ENCODE measurements around the gene LCN6.
A peak's percentile ranks its signal among the peaks of the same experiment; 100 is the strongest.

LCN6 gene

DNA sequence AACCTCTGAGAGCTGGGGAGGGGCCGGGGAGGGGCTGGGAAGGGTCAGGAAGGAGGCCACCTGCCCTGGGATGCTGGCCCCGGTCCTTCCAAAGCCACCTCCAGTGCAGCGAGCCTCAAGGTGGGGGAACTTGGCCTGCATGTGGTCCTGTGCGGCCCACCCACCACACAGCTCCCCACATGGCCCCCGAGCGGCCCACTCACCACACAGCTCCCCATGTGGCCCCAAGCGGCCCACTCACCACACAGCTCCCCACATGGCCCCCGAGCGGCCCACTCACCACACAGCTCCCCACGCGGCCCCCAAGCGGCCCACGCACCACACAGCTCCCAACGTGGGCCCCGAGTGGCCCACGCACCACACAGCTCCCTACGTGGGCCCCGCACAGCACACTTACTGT lies 3.6 kb downstream of the LCN6 start:
- DNase-seq (ENCODE audit: low read depth, low spot score) = no peak

DNA sequence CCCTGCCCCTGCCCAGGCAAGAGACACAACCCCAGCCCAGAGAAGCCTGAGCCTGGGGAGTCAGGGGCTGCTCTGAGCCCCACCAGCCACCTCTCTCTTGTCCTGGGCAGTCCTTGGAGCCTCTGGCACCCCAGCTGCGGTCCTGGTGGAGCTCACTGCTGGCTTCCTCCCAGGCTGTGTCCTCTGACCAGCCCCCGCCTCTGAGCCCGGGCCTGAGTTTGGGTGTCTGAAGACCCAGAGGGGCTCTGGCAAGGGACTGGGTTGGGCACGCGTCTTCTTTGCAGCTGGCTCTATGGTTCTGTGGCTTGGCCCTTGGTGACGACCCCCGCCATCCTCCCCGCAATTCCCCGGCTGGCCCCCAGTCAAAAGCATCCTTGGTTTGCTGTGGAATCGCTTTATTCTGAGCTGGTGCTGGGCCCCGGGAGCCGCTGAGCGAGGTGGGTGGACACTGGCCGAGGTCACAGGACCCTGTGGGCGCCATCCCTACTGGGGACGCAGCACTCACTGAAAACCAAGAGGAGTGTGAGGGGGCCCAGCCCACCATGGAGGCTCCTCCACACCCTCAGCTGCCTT lies 4.6 kb downstream of the LCN6 start:
- no peak for DNase-seq (ENCODE audit: low read depth, low spot score)

DNA sequence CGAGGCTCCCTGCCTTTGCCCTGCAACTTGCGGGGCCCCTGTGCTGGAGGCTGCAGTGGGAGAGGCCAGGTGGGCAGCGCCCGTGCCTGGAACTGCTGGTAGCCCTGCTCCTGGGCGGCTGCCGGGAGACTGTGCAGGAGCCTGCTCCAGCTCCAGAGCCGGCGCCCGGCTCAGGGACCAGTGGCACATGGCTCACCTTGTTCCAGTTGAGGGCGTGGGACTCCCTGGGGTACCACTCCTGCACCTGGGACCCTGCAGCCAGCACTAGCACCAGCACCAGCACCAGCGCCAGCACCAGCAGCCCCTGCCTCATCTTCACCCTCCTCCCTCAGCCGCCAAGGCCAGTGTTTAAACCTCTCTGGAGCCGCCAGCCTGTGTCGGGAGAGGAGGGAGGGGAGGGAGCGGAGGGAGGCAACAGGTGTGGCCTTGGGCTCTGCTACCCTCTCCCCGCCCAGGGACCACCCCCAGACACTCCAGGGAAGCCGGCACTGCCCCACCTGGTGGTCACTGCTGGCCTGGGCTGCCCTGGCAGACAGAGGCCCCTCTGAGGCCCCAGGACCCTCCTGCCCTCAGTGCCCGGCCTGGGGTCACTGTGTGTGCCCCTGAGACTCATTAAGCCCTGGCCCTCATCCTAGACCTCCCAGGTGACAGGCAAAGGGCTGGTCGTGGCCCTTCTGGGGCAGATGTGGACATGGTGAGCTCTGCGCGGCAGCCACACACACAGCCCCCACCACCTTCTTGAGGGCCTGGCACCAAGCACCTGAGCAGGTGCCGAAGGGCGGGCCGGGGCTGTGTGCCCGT lies 5.5 kb downstream of the LCN6 start, which contains the start of gene LCN10:
Gene LCN10, minus strand, starts transcription at position 350 of the 801 bp plus-strand sequence. Its CDS starts 37 bp downstream, at position 313.
- DNase-seq (ENCODE audit: low read depth, low spot score) = no peak

DNA sequence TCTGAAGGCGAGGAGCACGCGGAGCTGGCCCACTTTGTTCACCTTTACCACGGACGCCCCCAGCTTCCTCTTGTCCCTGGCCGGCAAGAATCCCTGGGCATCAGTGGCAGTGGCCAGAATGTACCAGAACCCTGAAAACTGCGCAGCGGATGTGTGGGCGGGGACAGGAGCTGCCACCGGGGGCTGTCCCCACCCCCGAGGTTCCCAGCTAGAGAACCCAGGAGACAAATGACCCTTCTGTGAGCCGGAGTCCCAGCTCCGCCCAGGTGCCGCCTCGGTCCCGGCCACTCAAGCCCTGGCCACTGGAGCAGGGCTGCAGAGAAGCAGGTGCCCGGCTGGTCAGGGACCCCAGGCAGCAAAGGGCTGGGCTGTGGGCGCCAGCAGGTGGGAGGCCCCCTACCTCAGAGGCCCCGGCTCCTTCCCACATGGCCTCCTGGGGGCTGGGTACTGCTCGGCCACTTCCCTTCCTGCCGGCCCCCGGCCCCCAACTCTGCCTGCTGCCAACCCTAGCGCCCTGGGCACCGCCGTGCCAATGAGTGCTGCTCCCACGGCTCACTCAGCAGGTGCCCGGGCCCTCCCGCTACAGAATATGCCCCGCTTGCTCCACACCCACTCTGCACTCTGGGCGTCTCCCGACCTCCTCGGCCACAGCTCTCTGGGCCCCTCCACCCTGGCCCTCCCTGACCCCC lies 6.3 kb downstream of the LCN6 start:
- no peak for DNase-seq (ENCODE audit: low read depth, low spot score)

DNA sequence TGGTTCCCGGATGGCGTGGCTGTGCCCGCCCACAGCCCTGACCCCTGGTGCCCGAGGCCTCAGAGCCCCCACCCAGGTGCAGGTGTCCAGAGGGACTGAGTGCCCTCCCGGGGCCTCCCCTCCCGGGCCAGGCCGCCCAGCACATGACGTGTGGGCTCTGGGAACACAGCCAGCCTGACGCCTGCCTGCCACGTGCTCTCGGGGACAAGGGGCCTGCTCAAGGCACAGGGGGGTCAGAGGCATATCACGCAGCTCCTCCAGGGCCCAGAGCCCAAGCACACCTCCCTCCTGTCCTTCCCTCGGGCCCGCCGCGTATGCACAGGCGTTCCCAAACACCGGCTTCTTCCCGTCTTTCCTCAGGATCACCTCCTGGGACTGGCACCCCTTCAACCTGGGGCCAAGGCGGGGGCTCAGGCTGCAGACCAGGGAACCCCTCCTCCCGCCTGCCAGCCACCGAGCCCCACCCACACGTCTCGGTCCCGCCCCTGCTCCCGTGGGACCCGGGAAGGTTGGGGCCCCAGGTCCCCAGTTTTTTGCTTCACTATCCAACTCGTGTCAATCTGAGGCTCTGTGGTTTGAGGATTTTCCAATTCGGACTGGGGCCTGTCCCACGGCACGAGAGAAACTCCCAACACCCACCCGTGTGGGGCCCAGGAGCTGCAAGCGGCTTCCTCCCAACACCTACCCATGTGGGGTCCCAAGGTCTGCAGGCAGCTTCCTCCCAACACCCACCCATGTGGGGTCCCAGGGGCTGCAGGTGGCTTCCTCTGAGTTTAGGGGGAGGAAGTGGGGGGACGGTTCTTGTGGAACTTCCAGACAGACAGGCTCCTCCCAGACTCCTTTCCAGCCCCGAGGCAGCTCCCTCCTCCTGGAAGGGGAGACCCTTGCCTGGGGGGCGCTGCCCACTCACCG lies 7.1 kb downstream of the LCN6 start:
- DNase-seq (ENCODE audit: low read depth, low spot score) = no peak

DNA sequence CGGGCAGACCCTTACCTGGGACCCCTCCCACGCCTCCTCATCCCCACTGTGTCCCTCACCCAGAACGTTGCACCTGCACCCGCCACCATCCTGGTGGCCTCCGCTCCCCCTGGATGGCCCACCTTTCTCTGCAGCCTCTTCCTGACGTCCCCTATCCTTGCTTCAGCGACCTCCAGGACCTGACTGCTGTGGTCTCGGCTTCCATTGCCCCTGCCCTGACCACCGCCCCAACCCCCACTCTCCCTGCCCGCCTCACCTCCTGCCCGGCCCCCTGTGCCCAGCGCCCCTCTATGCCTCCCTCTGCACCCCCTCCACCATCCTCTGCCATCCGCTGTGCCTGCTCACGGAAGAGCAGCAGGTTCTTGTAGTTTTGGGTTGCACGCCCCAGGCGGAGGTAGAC lies 7.8 kb downstream of the LCN6 start:
- no peak for DNase-seq (ENCODE audit: low read depth, low spot score)

DNA sequence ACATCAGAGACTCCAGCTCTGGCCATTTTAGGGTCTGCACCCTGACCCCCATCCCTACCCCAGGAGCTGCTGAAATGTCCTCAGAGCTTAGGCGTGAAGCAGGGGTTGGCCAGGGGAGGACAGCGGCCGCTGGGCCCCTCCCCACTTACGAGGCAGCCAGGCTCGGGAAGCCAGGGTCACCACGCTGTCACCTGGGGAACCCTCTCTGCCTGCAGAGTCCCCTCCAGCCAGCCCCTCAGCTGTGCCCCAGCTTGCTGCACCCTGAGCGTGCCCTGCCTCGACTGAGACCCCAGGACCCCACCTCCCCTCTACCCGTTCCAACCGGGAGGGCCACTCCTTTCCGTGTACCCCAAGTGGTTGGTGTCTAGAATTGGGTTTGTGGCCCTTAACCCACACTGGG lies 8.3 kb downstream of the LCN6 start:
- DNase-seq (ENCODE audit: low read depth, low spot score) = no peak

DNA sequence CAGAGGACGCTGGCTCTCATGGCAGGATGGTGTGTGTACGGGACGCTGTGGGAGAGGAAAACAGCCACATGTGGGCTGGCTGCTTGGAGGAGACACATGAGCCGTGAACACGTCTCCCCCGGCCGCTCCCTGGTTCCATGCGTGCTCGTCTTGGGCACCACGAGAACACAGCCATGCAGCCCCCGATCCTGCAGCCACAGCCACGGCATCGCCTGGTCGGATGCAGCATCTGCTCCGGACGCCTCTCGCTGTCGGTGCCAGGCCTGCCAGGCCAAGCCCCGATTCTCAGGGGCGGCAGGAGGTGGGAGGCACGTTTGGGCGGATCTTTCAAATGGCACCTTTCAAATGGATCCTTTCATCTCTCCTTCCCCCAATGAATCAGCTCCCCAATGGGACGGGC lies 8.8 kb downstream of the LCN6 start:
- no peak for DNase-seq (ENCODE audit: low read depth, low spot score)

DNA sequence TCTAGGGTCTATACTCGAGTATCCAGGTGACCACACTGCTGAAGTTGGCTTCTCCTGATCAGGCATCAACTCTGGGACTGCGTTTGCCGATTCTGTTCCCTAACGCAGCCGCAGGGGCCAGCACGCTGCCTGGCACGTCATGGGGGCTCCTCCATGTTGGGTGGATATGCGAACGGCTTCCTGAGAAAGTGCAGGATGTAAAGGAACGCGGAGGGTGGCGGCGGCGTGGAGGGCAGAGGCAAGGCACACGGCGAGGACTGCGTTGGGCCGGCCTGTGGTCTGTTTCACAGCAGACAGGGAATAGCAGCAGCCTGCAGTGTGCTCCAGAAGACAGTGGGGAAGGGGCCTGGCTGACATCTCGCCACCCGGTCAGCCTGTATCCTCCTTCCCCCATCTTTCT lies 9.4 kb downstream of the LCN6 start:
- DNase-seq (ENCODE audit: low read depth, low spot score) = no peak

DNA sequence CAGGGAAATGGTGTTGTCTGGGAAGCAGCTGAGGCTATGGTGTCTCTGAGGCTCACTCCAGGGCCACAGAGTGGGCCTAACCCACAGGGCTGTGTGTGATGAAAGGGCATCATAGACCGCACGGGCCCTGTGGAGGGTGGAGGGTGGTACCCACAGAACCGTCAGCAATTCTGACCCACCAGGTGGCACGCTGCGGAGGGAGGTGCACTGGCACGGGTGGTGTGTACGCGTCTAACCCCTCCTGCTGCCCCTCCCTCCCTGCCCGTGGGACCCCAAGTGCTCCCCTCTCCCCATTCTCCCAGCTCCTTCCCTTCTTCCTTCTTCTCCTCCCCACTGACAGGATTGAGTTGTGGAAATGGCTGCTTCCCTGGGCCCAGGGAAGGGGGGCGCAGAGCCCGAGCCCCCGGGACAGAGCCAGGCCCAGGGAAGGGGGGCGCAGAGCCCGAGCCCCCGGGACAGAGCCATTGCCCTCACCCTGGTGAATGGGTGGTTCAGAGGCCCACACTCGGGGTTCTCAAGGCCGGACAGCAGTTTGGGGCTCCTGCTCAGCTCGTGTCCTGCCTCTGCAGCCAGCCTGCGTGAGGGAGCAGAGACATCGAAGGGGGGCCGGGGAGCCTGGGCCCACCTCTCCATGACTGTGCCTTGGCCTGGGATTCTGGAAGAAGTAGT lies 12.4 kb downstream of the LCN6 start:
- DNase-seq (ENCODE audit: low read depth, low spot score) = no peak

DNA sequence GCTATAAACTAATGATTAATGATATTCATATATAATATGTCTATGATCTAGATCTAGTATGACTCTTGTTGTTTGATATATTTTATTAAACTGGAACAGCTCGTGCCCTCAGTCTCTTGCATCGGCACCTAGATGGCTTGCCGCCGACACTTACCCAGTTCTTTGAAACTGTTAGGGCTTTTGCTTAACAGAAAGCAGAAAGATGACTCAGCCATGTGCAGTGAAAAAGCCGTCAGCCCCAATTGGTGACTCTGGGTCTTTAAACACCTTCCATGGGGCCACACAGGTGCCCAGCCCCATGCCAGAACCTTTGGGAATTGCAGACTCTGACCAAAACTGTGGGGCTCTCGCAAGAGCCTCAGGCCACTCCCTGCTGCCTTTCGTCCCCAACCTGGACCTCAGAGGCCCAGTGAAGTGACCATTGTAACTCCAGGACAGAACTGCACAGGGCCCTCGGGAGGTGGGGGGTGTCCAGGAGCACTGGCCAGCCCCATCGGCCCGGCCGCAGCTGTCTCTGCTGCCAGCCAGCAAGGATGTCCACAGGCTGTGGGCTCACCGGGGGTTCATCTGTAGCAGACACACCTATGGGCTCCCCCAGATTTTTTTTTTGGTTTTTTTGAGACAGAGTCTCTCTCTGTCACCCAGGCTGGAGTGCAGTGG lies 13.4 kb downstream of the LCN6 start:
- DNase-seq (ENCODE audit: low read depth, low spot score) = no peak

DNA sequence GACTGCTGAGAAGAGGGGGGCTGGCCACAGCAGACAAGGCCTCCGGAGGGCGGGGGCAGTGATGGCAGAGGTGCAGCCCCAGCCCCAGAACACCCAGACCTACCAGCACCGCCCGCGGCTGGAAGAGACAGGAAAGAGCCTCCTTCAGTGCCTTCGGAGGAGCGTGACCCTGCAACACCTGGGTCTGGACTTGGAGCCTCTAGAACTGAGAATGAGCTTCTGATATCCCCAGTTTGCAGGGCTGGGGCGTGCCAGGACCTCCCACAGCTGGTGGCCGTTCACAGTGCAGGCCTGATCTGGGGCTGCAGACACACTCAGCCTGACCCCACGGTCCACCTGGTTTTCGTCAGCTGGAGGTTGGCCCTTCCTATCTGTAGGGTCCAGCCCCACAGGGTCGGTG lies 14.7 kb downstream of the LCN6 start:
- no peak for DNase-seq (ENCODE audit: low read depth, low spot score)

DNA sequence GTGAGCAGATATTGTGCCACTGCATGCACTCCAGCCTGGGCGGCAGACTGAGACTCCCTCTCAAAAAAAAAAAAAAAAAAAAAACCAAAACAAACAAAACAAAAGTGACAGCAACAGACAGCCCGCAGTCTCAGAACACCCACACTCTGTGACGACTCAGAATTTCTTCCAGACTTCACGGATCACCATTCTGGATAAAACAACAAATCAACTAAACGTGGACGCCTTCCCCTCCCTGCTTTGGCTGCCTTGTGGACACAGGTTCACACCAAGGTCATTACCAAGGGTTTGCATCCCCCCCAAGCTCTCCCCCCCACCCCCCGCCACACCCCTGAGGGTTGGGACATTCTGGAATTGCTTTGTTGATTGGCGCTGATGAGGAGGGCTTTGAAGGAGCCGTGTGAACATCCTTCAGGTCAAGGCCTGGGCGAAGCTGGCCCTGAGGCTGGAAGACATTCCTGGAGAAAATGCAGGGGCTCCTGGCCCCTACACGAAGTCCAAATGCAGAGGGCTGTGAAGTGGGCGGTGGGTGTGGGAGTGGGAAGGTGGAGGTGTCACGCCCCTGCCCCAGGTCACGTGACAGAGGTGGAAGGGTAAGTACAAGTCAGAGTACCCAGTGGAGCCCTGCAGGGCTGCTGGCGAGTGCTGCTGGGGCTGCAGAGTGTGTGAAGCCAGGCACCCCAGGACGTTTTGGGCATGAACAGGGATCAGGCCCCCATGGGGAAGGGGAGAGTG lies 15.7 kb downstream of the LCN6 start:
- no peak for DNase-seq (ENCODE audit: low read depth, low spot score)

DNA sequence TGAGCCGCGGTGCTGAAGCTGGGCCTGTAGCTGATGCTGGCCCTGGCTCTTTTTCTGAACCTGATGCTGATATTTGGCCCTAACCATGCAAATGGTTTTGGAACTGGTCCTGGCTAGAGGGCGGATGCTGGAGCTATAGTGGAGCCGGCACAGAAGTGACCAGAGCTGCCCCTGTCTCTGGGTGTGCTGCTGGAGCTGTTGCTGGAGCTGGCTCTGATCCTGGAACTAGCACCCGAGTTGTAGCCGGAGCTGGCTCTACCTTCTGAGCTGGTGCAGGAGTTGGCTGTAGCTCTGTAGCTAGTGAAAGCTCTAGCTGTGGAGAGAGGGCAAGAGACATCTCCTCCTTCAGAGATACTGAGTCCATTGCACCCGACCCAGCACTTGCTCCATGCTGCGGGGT lies 18.4 kb downstream of the LCN6 start:
- no peak for DNase-seq (ENCODE audit: low read depth, low spot score)

DNA sequence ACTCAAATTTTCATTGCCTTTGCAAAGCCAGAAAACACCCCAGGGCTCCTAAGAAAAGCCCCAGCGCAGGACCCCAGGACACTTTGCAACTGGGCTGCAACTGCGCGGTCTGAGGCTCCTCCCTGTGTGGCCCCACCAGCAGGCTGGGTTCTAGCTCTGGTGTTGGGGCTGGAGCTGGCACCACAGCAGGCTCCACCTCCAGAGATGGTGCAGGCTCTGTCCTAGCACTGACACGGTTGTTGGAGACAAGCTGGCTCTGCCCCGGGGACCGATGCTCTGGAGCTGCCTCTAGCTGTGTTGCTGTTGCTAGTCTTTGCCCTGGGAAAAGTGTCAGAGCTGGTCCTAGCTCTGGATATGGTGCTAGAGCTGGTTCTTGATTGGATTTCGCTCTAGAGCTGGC lies 19.2 kb downstream of the LCN6 start:
- no peak for DNase-seq (ENCODE audit: low read depth, low spot score)

DNA sequence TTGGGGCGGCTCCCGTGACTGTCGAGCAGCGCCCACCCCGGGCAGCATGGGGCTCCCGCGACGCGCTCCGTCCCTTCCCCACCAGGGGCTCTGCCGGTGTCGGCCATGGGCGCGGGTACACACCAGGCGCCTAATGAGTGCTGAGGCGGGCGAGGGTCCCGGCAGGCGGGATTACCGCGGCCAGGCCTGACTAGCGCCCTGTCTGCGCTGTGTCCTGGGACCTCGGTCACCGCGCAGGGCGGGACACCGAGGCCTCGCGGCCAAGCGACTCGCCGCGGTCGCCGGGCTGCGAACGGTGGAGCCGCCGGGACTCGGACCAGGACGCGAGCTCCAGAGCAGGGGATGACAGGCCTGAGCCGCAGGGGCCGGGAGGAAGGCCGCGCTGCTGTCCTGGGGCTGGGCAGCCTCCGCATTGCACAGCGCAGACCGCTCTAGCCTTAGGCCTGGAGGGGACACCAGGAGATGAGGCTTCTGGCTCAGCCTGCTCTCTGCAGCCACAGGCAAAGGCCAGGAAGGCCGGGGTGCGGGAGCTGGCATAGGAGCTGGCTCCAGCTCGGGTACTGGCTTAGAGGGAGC lies 19.7 kb downstream of the LCN6 start:
- DNase-seq (ENCODE audit: low read depth, low spot score) = no peak

DNA sequence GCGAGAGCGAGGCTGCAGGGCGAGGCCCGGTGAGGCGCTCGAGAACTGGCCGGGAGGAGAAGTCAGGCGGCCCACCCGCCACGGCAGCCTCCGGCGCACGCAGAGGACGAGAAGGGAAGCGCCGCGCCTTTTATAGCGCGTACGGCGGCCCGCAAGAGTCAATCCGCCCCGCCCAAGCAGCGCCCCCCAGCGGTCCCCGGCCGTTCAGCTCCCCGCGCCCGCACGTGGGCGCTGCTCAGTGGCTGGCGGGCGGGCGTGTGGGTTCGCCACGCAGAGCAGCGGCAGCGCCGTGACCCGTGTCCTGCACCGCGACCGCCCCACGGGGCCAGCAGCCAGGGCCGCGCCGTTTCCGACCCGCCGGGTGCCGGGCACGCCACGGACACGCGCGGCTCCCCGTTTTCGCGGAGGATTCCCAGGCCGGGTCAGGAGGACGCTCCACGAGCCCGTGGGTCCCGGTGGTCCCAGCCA lies 20.2 kb downstream of the LCN6 start:
- peak; percentile 85 for DNase-seq (ENCODE audit: low read depth, low spot score)

DNA sequence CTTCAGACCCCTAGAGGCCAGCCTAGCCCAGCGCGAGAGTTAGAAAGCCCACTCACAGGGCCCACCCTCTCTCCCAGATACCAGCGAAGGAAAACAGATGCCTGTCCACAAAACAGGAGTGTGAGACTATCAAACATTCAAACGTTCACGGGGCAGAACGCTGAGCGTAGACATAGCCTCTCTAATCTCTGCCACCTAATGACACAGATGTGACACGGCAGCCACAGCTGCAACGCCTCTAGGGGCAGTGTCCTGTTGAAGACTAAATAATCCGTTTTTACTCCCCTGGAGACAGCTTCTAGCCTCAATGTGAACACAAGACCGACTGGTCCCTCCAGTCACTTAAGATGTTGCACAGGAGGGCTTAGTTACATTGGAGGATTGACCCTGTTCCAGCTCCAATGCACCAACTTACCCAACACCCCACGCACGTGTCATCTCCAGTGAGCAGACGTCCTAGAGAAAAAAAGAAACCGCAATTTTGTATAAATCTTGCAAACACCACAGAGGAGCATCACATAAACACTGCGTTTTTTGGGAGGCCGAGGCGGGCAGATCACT lies 21.6 kb downstream of the LCN6 start:
- no peak for DNase-seq (ENCODE audit: low read depth, low spot score)

DNA sequence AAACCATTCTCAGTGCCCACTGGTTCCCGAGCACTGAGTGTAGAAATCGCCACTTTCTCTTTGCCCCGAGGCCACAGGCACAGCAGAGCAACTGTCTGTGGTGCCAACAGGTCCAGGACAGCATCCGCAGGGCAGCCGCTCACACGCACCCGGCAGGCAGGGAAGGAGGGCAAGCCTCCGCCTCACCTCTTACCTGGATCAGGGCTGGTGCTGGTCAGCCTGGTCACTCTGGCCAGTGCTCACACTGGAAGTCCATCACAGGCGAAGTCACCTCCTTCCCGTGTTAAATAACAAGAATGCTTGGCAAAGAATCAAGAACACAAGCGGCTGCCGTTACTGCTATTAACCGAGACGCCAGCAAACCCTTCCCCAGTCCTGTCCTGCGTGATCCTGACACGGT lies 22.2 kb downstream of the LCN6 start:
- DNase-seq (ENCODE audit: low read depth, low spot score) = no peak
